ENCODE measurements around the gene BEX4.

DNA sequence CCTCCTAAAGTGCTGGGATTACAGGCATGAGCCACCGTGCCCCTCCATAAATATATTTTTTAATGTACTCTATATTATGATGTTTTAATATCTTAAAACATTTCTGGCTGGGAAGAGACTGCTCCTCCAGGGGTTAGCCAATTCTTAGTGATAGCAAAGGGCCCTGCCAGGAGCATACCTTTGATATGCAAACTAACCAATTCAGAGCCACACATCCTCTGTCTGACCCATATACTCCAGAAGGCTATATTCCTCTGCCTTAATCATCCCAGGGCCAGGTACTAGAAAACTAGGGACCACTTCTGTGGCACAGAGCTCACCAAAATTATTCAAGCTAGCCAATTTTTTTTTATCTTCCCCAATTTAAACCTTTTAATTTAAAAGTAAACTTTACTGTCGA is 43.6 kb upstream of the BEX4 start:
- TF ChIP-seq POLR2A (IDR thresholded peaks at IDR 0.05) (no peak), EP300 (IDR thresholded peaks at IDR 0.05) (no peak), POLR2AphosphoS5 (IDR thresholded peaks at IDR 0.05) (no peak)
- TF ChIP-seq, protein P1, sequence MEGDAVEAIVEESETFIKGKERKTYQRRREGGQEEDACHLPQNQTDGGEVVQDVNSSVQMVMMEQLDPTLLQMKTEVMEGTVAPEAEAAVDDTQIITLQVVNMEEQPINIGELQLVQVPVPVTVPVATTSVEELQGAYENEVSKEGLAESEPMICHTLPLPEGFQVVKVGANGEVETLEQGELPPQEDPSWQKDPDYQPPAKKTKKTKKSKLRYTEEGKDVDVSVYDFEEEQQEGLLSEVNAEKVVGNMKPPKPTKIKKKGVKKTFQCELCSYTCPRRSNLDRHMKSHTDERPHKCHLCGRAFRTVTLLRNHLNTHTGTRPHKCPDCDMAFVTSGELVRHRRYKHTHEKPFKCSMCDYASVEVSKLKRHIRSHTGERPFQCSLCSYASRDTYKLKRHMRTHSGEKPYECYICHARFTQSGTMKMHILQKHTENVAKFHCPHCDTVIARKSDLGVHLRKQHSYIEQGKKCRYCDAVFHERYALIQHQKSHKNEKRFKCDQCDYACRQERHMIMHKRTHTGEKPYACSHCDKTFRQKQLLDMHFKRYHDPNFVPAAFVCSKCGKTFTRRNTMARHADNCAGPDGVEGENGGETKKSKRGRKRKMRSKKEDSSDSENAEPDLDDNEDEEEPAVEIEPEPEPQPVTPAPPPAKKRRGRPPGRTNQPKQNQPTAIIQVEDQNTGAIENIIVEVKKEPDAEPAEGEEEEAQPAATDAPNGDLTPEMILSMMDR (IDR thresholded peaks at IDR 0.05) = no peak
